ENCODE results near the gene HOXC10.

Gene HOXC10

GRCh38 chr12:54030442-54030801 lies 45.5 kb downstream of the HOXC10 start:
- no peak for ATAC-seq
- no peak for DNase-seq

GRCh38 chr12:54030889-54031471 lies 46.0 kb downstream of the HOXC10 start:
- DNase-seq (no peak), ATAC-seq (no peak)

GRCh38 chr12:54031480-54031879 lies 46.5 kb downstream of the HOXC10 start:
- DNase-seq = no peak
- no peak for ATAC-seq

GRCh38 chr12:54032086-54032619 lies 47.2 kb downstream of the HOXC10 start:
- ATAC-seq (no peak), DNase-seq (no peak)

- DNase-seq (peak; percentile 71), ATAC-seq (no peak)
These were observed 47.7 kb downstream of the HOXC10 start, which contains the start of gene HOXC5 for GRCh38 chr12:54032627-54033100. TSS of gene HOXC5 (plus strand) at chr12:54033050. CDS start at chr12:54033123, 73 bp downstream.

- DNase-seq (no peak), ATAC-seq (no peak)
These were observed 48.4 kb downstream of the HOXC10 start for GRCh38 chr12:54033106-54033979.

GRCh38 chr12:54033980-54034784 lies 49.2 kb downstream of the HOXC10 start:
- ATAC-seq (no peak), DNase-seq (no peak)

- ATAC-seq (no peak), DNase-seq (no peak)
These were observed 49.9 kb downstream of the HOXC10 start for GRCh38 chr12:54034785-54035310.

- DNase-seq (no peak), ATAC-seq (no peak)
These were observed 50.8 kb downstream of the HOXC10 start for GRCh38 chr12:54035568-54036264.

GRCh38 chr12:54036620-54037359 lies 51.8 kb downstream of the HOXC10 start:
- DNase-seq (no peak), ATAC-seq (no peak)

GRCh38 chr12:54037360-54038283 lies 52.7 kb downstream of the HOXC10 start:
- no peak for ATAC-seq

GRCh38 chr12:54038284-54038870 lies 53.4 kb downstream of the HOXC10 start:
- DNase-seq = no peak
- ATAC-seq = no peak

More at GRCh38 chr12:54037360-54038283, 52.7 kb downstream of the HOXC10 start:
- no peak for DNase-seq

- no peak for DNase-seq
- ATAC-seq = no peak
These were observed 54.0 kb downstream of the HOXC10 start for GRCh38 chr12:54038871-54039414.

- DNase-seq (no peak), ATAC-seq (no peak)
These were observed 54.6 kb downstream of the HOXC10 start for GRCh38 chr12:54039417-54040147.
